Tibial nerve (tissue), 3 donors: Measurements from ENCODE around the gene CHKB.
"Not testable (repeated sequence)": the region's sequence is repeated elsewhere in the genome, so short reads cannot be mapped to it uniquely, and the experiment has no call there.

Source experiments
- POLR2A ChIP-seq, 2 donors: fragments of 450-650 bp; IDR thresholded peaks; one replicate each; pipeline ENCODE4 v1.6.1; 2017; ENCODE audit warnings: antibody characterized with exemption in 2 of 2, mild to moderate bottlenecking in 2 of 2, moderate library complexity in 2 of 2
- TF ChIP-seq, protein P1 (sequence below), 5 experiments: fragments of 200-600 bp in 3 of 5; fragments of 450-650 bp in 2 of 5; sonication (generic) in 3 of 5; IDR thresholded peaks; one replicate each; pipeline ENCODE4 v1.5.1; 2016 to 2019; ENCODE audit warnings: antibody characterized with exemption in 5 of 5, mild to moderate bottlenecking in 3 of 5, moderate library complexity in 2 of 5

DNA sequence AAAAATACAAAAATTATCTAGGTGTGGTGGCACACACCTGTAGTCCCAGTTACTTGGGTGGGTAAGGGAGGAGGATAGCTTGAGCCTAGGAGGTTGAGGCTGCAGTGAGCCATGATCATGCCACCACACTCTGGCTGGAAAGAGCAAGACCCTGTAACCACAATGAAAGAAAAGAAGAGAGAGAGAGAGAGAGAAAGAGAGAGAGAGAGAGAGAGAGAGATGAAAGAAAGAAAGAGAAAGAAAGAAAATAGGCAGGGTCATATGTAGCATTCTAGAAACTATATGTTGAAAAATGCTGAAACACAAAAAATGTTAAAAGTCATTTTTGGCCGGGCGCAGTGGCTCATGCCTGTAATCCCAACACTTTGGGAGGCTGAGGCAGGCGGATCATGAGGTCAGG is 31.6 kb upstream of the CHKB start:
- TF ChIP-seq, protein P1, sequence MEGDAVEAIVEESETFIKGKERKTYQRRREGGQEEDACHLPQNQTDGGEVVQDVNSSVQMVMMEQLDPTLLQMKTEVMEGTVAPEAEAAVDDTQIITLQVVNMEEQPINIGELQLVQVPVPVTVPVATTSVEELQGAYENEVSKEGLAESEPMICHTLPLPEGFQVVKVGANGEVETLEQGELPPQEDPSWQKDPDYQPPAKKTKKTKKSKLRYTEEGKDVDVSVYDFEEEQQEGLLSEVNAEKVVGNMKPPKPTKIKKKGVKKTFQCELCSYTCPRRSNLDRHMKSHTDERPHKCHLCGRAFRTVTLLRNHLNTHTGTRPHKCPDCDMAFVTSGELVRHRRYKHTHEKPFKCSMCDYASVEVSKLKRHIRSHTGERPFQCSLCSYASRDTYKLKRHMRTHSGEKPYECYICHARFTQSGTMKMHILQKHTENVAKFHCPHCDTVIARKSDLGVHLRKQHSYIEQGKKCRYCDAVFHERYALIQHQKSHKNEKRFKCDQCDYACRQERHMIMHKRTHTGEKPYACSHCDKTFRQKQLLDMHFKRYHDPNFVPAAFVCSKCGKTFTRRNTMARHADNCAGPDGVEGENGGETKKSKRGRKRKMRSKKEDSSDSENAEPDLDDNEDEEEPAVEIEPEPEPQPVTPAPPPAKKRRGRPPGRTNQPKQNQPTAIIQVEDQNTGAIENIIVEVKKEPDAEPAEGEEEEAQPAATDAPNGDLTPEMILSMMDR (IDR thresholded peaks at IDR 0.05) = not testable (repeated sequence)
- TF ChIP-seq POLR2A (IDR thresholded peaks at IDR 0.05) = not testable (repeated sequence)
